NCI-H1436 treated with DMSO at 0.1 percent for 48 hours (cell line): Measurements from ENCODE around the gene PADI1.
"Not testable (repeated sequence)": the region's sequence is repeated elsewhere in the genome, so short reads cannot be mapped to it uniquely, and the experiment has no call there.

Source experiments
- DNase-seq: peaks from one replicate; lab custom pipeline; 2025; lab: John Stamatoyannopoulos, UW

PADI1 gene

DNA sequence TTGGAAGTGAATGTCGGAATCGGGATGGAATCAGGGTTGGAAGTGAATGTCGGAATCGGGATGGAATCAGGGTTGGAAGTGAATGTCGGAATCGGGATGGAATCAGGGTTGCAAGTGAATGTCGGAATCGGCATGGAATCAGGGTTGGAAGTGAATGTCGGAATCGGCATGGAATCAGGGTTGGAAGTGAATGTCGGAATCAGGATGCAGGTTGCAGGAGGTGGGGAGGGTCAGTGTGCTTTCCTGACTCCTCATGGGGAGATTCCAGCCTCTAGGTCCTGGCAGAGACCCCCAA lies 36.8 kb downstream of the PADI1 start:
- DNase-seq = not testable (repeated sequence)

DNA sequence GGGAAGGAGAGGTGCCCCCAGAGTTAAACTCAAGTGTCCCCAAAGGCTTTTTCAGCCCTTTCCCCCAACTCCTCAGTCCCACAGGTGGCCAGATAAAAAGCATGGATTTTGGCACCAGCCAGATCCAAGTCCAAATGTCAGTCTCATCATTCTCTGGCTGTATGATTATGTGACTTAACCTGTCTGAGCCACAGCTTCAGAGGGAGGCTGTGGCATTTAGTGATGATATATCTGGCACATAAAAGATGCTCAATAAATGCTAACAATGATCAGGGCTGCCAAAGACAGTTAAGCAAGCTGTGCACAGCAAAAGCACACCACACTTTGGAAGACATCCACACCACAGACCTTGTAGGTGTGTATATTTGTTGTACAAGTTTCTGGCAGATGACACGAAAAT lies 38.3 kb downstream of the PADI1 start:
- no peak for DNase-seq

DNA sequence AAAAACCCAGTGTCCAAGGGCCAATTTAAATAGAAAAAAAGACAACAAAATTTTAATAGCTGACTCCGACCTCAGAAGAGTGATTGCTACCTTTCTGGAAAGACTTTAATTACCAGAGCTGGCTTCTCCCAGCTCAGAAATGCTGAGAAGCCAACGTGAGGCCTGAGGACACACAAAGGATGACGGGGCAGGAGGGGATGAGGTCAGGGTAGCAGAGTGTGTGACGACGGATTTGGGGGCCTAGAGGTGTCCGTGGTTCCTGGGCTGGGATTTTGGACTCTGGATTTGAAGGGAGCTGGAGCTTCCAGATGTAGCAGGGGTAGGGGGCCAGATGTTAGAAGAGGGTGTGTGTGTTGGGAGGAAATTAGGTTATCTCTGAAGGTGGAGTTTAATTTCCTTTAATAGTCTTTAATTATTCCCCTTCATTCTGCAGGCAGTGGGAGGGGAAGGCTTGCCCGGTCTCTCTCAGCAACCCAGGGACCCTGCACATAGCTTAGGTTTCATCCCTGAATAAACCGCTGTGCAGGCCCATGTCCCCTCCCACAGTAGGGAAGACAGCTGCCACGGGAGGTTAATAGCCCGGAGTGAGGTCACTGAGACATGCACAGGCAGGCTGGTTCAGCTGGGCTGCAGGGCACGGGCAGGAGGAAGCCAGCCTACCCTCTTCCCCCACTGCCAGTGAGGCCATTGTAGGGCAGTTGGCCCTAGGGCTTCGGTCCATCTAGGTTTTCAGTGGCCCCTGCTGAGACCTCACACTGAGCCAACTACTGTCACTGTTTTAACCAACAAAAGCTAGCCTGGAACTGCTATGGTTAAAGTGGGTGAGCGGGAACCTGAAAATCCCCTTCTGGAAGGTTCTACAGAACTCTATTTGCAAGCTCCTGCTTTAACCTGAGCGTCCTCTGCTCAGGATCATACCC lies 40.2 kb downstream of the PADI1 start:
- DNase-seq = no peak

DNA sequence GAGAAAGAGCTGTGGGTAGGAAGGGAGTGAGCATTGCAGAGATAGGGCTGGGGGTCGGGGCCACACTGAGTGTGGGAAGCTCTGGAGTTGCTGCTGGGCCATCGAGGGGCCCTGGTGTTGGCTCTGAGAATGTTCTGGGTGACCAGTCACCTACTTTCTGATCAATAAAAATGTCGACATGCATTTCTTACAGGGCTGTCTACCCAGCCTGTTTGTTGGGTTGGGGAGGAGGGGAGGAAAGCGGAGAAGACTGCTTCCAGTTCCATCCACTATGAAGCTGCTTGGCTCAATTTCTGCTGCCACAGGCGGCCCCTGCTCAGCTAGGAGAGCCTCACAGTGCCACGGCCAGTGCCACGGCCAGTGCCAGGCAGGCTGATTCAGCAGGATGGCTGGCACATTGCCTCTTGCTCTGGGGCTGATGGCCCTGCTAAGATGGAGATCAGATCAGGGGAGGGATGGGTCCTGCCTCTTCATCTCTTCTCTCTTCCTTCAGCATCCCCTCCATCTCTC lies 40.9 kb downstream of the PADI1 start:
- no peak for DNase-seq

DNA sequence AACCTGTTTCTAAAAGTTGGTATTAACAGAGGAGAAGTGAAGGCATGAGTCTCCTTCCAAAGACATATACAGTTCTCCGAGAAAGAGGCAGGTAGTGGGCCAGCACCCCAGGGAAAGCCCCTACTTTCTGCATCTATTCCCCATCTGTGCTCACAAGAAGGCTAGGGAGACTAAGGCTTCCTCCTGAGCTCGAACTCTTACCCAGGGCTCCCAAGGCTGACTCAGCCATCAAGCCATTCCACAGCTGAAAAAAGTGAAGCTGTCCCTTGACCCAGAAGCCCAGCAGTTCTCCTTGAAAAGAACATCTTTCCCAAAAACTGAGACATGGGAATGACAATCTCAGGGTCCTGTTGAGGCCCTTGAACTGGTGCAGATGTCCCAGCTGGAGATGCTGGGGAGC lies 42.0 kb downstream of the PADI1 start:
- no peak for DNase-seq

DNA sequence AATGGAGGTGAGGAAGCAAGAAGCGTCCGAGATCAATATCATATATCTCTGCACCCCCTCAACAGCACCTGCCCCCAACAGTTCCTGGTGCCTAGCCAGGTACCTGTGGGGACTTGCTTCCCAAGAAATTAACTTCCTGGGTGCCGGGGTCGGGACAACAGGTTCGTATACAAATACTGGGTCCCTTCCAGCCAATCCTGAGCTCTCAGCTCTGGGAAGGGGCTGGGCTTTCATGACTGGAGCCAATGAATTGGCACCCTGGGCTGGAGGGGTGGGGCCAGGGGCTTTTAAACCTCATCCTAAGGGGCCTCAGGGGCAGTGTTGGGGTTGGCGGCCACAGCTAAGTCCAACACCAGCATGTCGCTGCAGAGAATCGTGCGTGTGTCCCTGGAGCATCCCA lies 43.9 kb downstream of the PADI1 start, which contains the start of gene PADI3:
TSS of gene PADI3 (plus strand) at position 318 of the 400 bp plus-strand sequence. CDS start at position 358, 40 bp downstream.
- DNase-seq = no peak

DNA sequence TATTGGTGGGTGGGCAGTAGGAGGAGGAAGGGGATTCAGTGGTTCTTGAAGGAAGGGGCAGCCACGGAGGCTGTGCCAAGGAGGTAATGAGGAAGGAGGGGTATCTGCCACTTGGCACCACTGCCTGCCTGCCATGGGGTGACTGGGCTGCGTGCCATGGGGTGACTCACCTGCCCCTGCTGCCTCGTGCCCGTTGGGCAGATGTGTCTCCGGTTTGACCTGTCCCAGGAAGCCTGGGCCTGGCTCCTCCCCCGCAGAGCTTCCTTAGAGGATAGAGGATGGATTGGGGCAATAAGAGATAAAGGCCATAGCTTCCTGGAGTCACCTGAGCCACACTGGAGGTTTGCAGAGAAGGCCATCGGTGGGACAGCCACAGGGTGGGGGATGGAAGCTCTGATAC lies 45.7 kb downstream of the PADI1 start:
- DNase-seq = no peak

DNA sequence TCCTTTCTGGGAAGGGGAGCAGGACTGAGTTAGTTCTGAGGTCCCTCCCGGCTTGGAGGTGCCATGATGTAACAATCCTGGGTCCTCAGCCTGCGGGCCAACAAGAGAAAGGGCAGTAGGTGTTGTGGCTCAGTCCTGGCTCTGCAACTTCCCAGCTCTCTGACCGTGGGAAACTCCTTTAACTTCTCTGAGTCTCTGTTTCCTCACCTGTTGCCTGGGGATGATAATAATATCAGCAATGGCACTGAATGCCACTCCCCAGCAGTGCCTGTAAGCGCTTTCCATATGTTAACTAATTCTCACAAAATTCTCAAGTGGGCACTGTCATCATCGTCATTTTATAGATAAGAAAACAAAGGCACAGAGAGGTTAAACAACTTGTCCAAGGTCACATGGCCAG lies 46.3 kb downstream of the PADI1 start:
- DNase-seq = no peak

DNA sequence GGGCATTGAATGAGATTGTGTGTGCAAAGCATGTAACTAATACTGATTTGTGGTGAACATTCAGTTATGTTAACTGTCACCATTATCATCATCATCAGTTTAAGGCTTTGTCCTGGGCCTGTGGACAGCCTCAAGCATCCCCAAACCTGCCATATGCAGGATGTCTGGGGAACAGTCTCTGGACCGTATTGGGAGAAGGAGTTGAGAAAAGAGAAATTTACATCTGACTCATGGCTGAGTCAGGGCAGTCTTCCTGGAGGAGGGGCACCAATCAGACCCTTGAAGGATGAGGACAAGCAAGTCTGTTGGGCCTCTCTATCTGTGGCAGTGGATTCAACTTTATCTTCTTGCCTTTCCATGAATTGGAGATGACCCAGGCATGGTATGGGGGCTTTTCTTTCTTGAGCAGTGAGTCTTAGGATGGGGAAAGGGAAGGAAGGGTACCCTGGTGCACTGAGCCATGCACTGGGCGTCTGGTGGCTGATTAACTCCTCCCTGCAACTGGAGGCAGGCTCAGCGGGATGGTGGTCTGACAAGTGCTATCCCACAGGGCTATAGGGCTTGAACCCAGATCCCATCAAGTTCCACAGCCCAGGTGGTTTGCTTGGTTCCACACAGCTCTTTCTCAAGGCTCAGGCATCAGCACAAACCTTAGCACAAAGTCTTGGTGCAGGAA lies 46.9 kb downstream of the PADI1 start:
- no peak for DNase-seq

DNA sequence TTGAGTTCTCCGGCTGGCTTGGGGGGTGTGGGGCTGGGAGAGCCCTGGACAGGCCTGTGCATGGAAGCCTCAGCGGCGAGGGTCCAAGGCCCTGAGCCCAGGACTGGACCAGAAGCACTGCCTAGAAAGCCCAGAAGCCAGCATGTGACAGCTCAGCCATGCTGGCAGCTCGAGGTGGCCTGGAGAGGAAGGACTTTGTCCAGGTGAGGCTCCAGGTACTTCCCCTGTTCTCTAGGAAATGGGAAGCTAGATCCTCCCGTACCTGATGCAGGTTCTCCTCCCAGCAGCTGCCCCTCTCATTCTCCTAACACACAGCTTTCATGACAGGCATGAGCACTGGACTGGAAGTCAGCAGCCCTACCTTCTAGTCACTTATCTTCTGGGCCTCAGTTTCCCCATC lies 50.4 kb downstream of the PADI1 start:
- DNase-seq = no peak

DNA sequence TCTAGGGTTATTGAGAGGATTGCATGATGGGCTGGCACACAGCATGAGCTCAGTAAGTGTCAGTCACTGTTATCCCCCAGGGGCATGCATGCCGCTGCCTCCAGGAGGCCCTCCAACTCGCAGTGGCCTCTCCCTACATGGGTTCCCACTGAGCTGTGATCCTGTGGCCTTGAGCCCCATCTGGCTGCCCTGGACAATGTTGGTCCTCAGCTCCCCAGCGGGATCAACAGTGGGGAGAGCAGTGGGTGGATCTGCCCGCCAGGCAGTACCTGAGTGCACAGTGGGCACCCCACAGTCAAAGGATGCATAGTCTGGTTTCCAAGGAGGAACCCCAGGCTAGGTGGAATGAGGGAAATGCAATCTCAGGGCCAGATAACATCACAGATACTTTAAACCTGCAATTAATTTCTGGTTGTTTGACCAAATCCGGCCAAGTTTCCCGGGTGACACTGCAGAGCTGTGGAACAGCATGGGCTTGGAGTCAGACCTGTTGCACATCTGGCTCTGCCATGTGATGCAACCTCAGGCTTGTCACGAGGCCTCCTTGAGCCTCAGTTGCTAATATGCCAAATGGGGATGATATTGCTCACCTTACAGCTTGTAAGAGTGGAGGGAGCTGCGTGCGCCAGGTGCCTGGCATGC lies 53.3 kb downstream of the PADI1 start:
- DNase-seq = no peak

DNA sequence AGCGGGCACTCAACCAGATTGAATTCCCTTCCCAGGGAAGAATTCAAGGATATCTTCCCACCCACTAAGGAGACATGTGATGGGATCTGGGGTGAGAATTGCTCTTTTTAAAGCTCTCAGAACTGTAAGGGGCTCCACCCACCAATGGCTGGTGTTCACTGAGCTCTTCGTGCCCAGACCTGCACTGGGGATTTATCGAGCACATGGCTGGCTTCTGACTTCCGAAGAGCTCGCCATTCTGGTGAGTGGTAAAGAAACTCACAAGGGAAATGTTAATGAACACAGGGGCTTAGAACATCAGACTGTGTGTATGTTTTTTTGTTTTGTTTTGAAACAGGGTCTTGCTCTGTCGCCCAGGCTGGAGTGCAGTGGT lies 53.8 kb downstream of the PADI1 start:
- no peak for DNase-seq

DNA sequence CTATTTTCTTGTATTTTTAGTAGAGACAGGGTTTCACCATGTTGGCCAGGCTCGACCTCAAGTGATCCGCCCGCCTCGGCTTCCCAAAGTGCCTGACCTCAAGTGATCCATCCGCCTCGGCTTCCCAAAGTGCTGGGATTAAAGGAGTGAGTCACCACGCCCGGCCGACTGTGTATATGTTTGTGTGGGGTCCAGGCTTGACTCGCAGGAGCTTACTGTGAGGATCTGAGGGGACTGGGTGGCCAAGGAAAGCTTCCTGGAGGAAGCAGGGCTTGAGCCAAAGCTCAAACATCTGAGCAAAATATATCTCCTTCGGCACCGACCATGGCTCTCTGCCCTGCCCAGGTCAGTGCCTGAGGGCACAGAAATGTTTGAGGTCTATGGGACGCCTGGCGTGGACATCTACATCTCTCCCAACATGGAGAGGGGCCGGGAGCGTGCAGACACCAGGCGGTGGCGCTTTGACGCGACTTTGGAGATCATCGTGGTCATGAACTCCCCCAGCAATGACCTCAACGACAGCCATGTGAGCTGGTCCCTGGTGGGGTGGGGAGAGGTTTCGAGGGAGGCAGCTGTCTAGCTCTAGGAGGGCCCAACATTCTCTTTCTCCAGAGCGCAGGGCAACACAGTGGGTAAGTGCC lies 54.4 kb downstream of the PADI1 start:
- DNase-seq = no peak

DNA sequence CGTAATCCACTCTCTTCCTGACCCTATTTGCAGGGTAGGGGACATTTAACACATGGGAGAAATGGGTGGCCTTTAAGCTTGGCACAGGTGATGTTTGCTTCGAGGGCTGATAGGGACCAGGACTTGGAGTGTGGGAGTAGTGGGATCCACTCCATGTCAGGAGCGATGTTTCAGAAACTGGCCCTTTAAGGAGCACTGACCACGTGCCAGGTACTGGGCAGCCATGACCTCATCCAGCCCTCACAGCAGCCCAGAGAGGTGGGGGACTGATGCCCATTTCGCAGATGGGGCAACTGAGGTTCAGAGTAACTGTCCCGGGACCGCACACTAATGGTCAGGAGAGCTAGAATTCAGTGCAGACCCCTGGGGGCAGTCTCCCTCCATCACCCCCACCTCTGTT lies 55.3 kb downstream of the PADI1 start:
- no peak for DNase-seq

DNA sequence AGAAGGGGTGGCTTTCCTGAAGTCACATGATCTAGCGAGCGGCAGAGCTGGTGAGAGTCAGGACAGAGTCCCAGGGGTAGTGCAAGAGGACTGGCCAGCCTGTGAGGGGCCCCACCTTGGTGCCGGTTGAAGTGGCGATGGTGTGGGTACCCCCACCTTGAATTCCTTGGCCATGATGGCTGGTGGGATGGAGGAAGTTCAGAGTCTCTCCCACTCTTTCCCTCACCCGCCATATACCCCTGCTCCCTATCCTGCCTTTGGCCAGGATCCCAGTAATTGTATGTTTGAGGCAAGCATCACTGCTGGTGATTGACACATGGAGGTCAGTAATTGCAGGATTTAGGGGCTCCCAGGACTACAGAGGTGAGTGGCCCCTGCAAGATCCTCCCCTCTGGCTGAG lies 55.8 kb downstream of the PADI1 start:
- DNase-seq = no peak

DNA sequence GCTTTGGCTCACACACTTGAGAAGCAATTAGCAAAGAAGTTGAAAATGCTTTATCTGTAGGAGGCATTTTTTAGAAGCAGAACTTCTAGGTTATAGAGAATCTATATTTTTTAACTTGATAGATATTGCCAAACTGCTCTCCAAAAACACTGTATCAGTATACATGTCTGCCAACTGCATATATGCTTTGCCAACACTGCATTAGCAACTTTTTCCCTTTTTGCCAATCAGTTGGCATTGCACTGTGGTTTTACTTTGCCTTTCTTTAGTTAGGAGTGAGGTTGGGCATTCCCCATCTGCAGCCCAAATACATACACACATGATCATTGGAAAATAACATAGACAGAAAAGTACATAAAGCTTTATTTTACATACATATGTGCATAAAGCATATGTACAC lies 59.0 kb downstream of the PADI1 start:
- no peak for DNase-seq

DNA sequence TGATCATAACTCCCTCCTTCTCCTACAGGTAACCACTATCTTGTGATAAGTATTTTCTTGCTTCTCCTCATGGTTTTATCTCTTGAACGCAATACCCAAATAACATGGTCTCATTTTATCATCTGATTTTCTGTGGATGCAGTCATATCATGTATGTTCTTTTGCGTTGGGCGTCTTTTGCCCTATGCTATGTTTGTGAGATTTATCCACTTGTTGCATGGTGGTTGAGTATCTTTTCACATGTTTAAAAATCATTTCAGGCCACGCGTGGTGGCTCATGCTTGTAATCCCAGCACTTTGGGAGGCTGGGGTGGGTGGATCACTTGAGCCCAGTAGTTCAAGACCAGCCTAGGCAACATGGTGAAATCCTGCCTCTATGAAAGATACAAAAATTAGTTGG lies 59.5 kb downstream of the PADI1 start:
- no peak for DNase-seq

DNA sequence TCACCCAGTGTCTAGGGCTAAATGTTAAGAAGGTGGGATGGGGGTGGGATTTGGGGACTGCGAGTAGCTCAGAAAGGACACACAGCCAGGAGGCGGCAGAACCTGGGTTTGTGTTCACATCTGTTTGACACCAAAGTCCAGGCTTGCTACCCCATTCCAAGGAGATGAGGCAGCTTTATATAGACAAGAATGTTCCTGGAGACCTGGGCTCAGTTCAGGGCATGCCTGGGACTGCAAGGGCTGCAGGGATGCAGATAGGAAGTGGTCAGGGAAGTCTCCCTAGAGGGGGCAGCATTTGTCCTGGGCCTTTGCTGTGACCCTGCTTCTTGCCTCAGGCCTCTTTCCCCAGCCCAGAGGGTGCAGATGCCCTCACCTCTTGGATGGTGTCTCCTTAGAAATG lies 60.2 kb downstream of the PADI1 start:
- DNase-seq = no peak

DNA sequence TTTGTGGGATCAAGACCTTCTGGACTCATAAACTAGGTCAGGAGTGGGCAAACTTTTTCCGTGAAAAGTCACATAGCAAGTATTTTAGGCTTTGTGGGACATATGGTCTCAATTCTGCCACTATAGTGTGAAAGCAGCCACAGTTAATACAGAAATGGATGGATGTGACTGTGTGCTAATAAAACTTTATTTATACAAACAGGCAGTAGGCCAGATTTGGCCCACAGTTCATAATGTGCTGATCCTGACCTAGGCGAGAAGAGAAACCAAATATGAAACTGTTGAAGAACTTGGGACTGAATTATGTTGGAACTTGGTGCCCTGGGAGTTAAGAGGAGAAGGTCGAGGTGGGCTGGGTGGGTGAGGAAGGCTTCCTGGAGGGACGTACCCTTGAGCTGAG lies 61.0 kb downstream of the PADI1 start:
- DNase-seq = no peak

DNA sequence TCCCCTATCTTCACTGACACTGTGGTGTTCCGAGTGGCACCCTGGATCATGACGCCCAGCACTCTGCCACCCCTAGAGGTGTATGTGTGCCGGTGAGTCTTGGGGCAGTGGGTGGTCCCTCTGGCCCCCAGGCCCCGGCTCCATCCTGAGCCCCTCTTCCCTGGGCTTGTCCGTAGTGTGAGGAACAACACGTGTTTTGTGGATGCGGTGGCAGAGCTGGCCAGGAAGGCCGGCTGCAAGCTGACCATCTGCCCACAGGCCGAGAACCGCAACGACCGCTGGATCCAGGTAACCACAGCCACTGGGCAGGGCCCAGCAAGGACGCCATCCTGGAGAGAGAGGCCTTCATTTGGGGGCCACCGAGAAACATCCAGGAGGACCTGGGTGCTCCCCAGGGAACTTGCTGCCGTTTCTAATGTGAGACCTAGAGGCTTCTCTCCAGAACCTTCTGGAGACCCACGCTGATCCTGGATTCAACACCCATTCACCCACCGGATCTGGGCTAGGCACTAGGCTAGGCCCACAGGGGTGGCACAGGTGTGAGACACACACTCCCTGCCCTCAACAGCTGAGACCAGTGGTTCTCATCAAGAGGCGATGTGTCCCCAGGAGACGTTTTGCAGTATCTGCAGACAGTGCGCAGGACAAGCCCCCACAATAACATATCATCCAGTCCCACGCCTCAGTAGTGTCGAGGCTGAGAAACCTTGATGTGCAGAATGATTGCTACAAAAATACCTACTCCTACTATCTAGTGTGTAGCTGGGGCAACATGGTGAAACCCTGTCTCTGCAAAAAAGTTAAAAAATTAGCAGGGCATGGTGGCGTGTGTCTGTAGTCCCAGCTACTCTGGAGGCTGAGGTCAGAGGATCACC lies 66.2 kb downstream of the PADI1 start:
- DNase-seq = no peak

DNA sequence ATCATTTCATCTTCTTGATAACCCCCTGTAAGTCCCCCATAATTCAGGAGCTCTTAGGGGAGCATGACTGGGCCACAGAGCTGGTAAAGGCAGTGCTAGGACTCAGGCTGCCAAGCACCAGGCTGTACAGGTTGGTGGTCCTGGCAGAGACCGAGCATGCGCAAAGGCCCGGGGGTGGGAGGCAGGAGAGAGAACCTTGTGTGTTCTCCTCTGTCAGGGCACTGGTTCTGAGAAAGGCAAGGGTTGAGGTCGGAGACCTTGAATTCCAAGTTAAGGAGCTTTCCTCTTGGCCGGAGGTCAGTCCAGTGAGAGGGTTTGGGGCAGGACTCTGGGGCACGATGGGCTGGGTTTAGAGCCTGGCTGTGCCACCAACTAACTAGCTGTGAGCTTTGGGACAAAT lies 67.1 kb downstream of the PADI1 start:
- no peak for DNase-seq

DNA sequence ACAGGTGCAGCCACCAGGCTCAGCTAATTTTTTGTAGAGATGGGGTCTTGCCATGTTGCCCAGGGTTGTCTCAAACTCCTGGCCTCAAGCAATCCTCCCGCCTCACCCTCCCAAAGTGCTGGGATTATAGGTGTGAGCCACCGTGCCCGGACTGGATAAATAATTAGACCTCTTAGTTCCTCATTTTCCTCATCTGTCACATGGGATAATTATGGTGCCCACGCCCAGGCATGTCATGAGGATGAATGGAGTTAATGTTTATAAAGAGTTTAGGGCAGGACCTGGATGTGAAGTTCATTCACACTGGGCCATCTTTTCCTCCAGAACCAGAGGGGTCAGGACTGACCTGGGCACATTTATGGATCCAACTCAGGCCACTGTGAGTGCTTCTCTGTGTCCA lies 67.7 kb downstream of the PADI1 start:
- DNase-seq = no peak
